ENCODE measurements around the gene MYG1. TPM values are rescaled to one million over a fixed set of nuclear protein-coding genes. Genes with fewer than 3 reads are reported as not detected.

Gene MYG1
- total and polyA plus RNA-seq, 2 donors (not counting 3 experiments of a cell fraction or from before 2014, with no cell fraction given): 65.5 to 65.8 TPM

DNA sequence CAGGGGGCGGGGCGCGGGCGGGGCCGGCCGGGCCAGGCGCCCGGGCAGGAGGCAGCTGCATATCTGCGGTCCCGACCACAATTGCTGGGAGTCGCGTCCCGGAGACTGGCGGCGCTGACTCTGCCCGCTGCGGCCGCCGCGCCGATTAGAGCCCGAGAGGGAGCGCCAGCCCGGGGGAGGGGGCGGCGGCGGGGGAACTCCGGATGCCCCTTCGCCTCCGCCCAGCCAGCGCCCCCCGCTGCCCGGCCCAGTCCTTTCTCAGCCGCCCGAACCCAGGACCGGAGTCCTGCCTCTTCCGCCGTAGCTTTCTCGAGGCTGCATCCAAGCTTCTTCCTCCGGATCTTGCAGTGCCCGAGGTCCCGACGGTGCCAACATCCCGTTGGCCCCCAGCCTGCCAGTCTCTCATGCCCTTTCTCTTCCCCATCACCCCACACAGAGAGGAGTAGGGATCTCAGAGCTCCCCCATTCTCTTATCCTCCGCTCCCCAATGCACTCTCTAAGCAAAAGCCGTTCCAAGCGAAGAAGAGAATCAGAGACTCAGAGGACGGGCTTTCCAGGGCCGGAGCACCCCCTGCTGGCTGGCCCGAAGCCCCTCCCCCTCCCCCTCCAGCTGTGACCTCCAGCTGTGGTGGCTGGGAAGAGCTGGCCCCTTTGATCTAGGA lies 45.5 kb downstream of the MYG1 start:
- Histone ChIP-seq H4K20me1 (replicated peaks; ENCODE audit: control insufficient read depth, extremely low read depth, insufficient read depth, low read length) (no peaks in the 10 kb centered on the region), H3K79me2 (ENCODE audit: control insufficient read depth, insufficient read depth, low read length) (no peaks in the 10 kb centered on the region), H3K27me3 (ENCODE audit: control insufficient read depth in 2 of 2, insufficient read depth in 2 of 2, low read length in 2 of 2) (peaks cover 0 to 4% of the 10 kb centered on the region in 2 experiments), H3K9me3 (replicated peaks; ENCODE audit: control insufficient read depth, insufficient read depth, low read length) (no peaks in the 10 kb centered on the region), H2AFZ (ENCODE audit: low read depth, low read length) (peak overlapping the region; percentile 78), H3K9me1 (replicated peaks; ENCODE audit: control insufficient read depth, extremely low read depth, insufficient read depth, low read length) (no peaks in the 10 kb centered on the region), H3K4me3 (replicated peaks in 1 of 3; ENCODE audit: insufficient read depth in 1 of 3, low read depth in 1 of 3, low read length in 3 of 3) (peak overlapping the region; percentile 43 to 47 (median 45)), H3K9ac (replicated peaks; ENCODE audit: extremely low read depth, insufficient read depth, low read length) (peak overlapping the region; percentile 48), H3K27ac (ENCODE audit: insufficient read depth, low read depth, low read length) (peak overlapping the region; percentile 40), H3K4me1 (ENCODE audit: control insufficient read depth, extremely low read depth, insufficient read depth, low read length) (peaks cover 13% of the 10 kb centered on the region), H3K36me3 (ENCODE audit: control insufficient read depth in 2 of 2, extremely low read depth in 1 of 2, insufficient read depth in 2 of 2, low read length in 2 of 2) (no peaks in the 10 kb centered on the region), H3K4me2 (ENCODE audit: insufficient read depth, low read length) (peak overlapping the region; percentile 61)
- ChIA-PET POLR2A (interaction anchor here (0.6 to 1.8 kb wide), 5 partner anchors 20 to 111 kb away, joined by 3 to 10 read pairs (median 3); partner anchors contain the start of gene AAAS), CTCF (interaction anchor here (0.5 to 4.5 kb wide), 36 partner anchors 8 to 291 kb away, joined by 3 to 225 read pairs (median 5); partner anchors contain the start of genes AAAS, MAP3K12, MYG1 and PFDN5)
- TSS peak; percentile 49 for BruUV-seq (replicated peaks)
- FAIRE-seq (no peak), DNase-seq (ENCODE audit: low read depth, low spot score) (peak; percentile 72)
- dilution Hi-C loops (cut with MboI; ENCODE audit: extremely low pct_ligation_motif_present, low sequenced_read_pairs): no loop called here
- intact Hi-C loops (cut with micrococcal nuclease): loop anchor here (1.0 kb wide), 1 partner anchor 18 kb away; no protein-coding TSS in a partner anchor
- TF ChIP-seq FOS (IDR thresholded peaks at IDR 0.05; ENCODE audit: borderline replicate concordance, insufficient read depth, low read length) (no peak), POLR2AphosphoS5 (IDR thresholded peaks at IDR 0.05; ENCODE audit: insufficient read depth, low read depth, low read length) (peak; percentile 86), POLR2A (IDR thresholded peaks at IDR 0.05; ENCODE audit: low read depth, low read length) (peak; percentile 70)
- TF ChIP-seq, protein P1, sequence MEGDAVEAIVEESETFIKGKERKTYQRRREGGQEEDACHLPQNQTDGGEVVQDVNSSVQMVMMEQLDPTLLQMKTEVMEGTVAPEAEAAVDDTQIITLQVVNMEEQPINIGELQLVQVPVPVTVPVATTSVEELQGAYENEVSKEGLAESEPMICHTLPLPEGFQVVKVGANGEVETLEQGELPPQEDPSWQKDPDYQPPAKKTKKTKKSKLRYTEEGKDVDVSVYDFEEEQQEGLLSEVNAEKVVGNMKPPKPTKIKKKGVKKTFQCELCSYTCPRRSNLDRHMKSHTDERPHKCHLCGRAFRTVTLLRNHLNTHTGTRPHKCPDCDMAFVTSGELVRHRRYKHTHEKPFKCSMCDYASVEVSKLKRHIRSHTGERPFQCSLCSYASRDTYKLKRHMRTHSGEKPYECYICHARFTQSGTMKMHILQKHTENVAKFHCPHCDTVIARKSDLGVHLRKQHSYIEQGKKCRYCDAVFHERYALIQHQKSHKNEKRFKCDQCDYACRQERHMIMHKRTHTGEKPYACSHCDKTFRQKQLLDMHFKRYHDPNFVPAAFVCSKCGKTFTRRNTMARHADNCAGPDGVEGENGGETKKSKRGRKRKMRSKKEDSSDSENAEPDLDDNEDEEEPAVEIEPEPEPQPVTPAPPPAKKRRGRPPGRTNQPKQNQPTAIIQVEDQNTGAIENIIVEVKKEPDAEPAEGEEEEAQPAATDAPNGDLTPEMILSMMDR (IDR thresholded peaks at IDR 0.05; ENCODE audit: extremely low read depth in 1 of 2, insufficient read depth in 1 of 2, low read depth in 1 of 2, low read length in 2 of 2): peak; percentile 57 to 86

All from endothelial cell of umbilical vein (primary cell).